SK-N-SH (cell line): ENCODE measurements around the gene MAP3K5. TPM values are rescaled to one million over a fixed set of nuclear protein-coding genes. Genes with fewer than 3 reads are reported as not detected.

ENCODE experiments used
- CTCF ChIA-PET: fragments of 300-600, 350-600 bp; formaldehyde crosslinking; extraction: SDS; loops from one replicate; lab custom pipeline; 2021; lab: Yijun Ruan, JAX
- POLR2A ChIA-PET: fragments of 350-600 bp; sonication (Branson Sonifier 250); formaldehyde crosslinking; extraction: SDS; loops from one replicate; lab custom pipeline; 2020; ENCODE audit warnings: antibody characterized with exemption, inconsistent platforms; lab: Yijun Ruan, JAX
- DNase-seq: peaks from one replicate; pipeline ENCODE4 v3.0.0; 2012
- H2AFZ ChIP-seq: fragments of 200-600 bp; sonication (generic); 2 replicates; pipeline ENCODE4 v1.8.1; 2016; ENCODE audit warnings: antibody characterized with exemption, mild to moderate bottlenecking, low read depth
- H3F3A ChIP-seq: fragments of 200-600 bp; sonication (generic); replicated peaks from 2 replicates; pipeline ENCODE3; 2016; ENCODE audit warnings: antibody characterized with exemption, mild to moderate bottlenecking; ENCODE audit not compliant: insufficient read depth
- H3K27ac ChIP-seq, 2 experiments: fragments of 200-500 bp in 1 of 2; fragments of 200-600 bp in 1 of 2; sonication (Bioruptor generic) in 1 of 2; sonication (generic), shearing (Covaris generic) in 1 of 2; 2 replicates each; pipeline versions ENCODE4 v1.5.1 to v1.6.1; 2014 to 2016; ENCODE audit warnings: low read depth in 2 of 2, inconsistent platforms in 1 of 2, low read length in 1 of 2, mild to moderate bottlenecking in 1 of 2, mixed read lengths in 1 of 2
- H3K27me3 ChIP-seq: fragments of 200-600 bp; sonication (generic), shearing (Covaris generic); 2 replicates; pipeline ENCODE4 v1.6.1; 2016; ENCODE audit warnings: mixed run types; ENCODE audit not compliant: insufficient read depth
- H3K36me3 ChIP-seq, 2 experiments: fragments of 200-500 bp in 1 of 2; fragments of 200-600 bp in 1 of 2; sonication (Bioruptor generic) in 1 of 2; sonication (generic) in 1 of 2; replicated peaks in 1 of 2; 2 replicates each; pipeline versions ENCODE3 to v1.5.1; 2014 to 2016; ENCODE audit warnings: low read length in 1 of 2, mild to moderate bottlenecking in 1 of 2; ENCODE audit not compliant: insufficient read depth in 2 of 2, control insufficient read depth in 1 of 2
- H3K4me1 ChIP-seq, 2 experiments: fragments of 200-500 bp in 1 of 2; fragments of 200-600 bp in 1 of 2; sonication (Bioruptor generic) in 1 of 2; sonication (generic), shearing (Covaris generic) in 1 of 2; 2 replicates each; pipeline versions ENCODE4 v1.5.1 to v1.6.1; 2014 to 2016; ENCODE audit warnings: low read depth in 1 of 2, low read length in 1 of 2, mixed run types in 1 of 2; ENCODE audit not compliant: insufficient read depth in 2 of 2, control insufficient read depth in 1 of 2
- H3K4me2 ChIP-seq: fragments of 200-600 bp; sonication (generic), shearing (Covaris generic); 2 replicates; pipeline ENCODE4 v1.6.1; 2017; ENCODE audit warnings: mixed run types
- H3K4me3 ChIP-seq, 2 experiments: fragments of 200-500 bp in 1 of 2; fragments of 200-600 bp in 1 of 2; sonication (Bioruptor generic) in 1 of 2; sonication (generic), shearing (Covaris generic) in 1 of 2; 2 replicates each; pipeline versions ENCODE4 v1.5.1 to v1.8.1; 2014 to 2016; ENCODE audit warnings: low read depth in 2 of 2, inconsistent platforms in 1 of 2, low read length in 1 of 2, mild to moderate bottlenecking in 1 of 2, mixed read lengths in 1 of 2, moderate library complexity in 1 of 2
- H3K79me2 ChIP-seq: fragments of 200-600 bp; sonication (generic); 2 replicates; pipeline ENCODE4 v1.8.1; 2017; ENCODE audit warnings: mild to moderate bottlenecking; ENCODE audit not compliant: insufficient read depth
- H3K9ac ChIP-seq: fragments of 200-600 bp; sonication (generic); 2 replicates; pipeline ENCODE4 v1.6.1; 2017; ENCODE audit warnings: mixed run types
- H3K9me2 ChIP-seq: fragments of 200-600 bp; sonication (generic); 2 replicates; pipeline ENCODE4 v1.6.1; 2017; ENCODE audit warnings: mixed run types
- H3K9me3 ChIP-seq: fragments of 200-600 bp; sonication (generic); 2 replicates; pipeline ENCODE4 v1.6.1; 2017; ENCODE audit warnings: mixed run types, mild to moderate bottlenecking, moderate library complexity
- H4K20me1 ChIP-seq: fragments of 200-600 bp; sonication (generic); 2 replicates; pipeline ENCODE4 v1.6.1; 2017; ENCODE audit warnings: mild to moderate bottlenecking, mixed run types; ENCODE audit not compliant: insufficient read depth
- CHD2 ChIP-seq: fragments of 150-350 bp; IDR thresholded peaks from 2 replicates; pipeline ENCODE4 v1.6.1; 2018; ENCODE audit warnings: low read length; ENCODE audit not compliant: partially characterized antibody
- CTCF ChIP-seq: fragments of 200-600 bp; sonication (generic); IDR thresholded peaks from 2 replicates; pipeline ENCODE4 v1.6.1; 2017; ENCODE audit warnings: antibody characterized with exemption, mild to moderate bottlenecking, moderate library complexity
- ELF1 ChIP-seq: IDR thresholded peaks from 2 replicates; pipeline ENCODE4 v1.4.0; 2012
- EP300 ChIP-seq, 2 experiments: IDR thresholded peaks; 2 replicates each; pipeline versions ENCODE4 v1.4.0 to v1.6.1; 2012; ENCODE audit warnings: borderline replicate concordance in 1 of 2, low read depth in 1 of 2, low read length in 1 of 2
- EZH2phosphoT487 ChIP-seq: fragments of 200-600 bp; sonication (generic); IDR thresholded peaks from 2 replicates; pipeline ENCODE4 v1.6.1; 2017; ENCODE audit warnings: low read depth, mixed run types, mild to moderate bottlenecking, antibody characterized with exemption, moderate library complexity, borderline replicate concordance
- GABPA ChIP-seq: IDR thresholded peaks from 2 replicates; pipeline ENCODE4 v1.4.0; 2012; ENCODE audit warnings: low read depth, mild to moderate bottlenecking
- GATA2 ChIP-seq: sonication (generic); formaldehyde crosslinking; IDR thresholded peaks from 2 replicates; pipeline ENCODE4 v1.5.0; 2020; ENCODE audit warnings: mild to moderate bottlenecking, missing genetic modification reagents
- JUND ChIP-seq: IDR thresholded peaks from 2 replicates; pipeline ENCODE4 v1.4.0; 2012
- MEF2A ChIP-seq: IDR thresholded peaks from 2 replicates; pipeline ENCODE4 v1.4.0; 2012; ENCODE audit warnings: low read depth, borderline replicate concordance
- NFIC ChIP-seq: IDR thresholded peaks from 2 replicates; pipeline ENCODE4 v1.4.0; 2012; ENCODE audit warnings: borderline replicate concordance
- POLR2AphosphoS5 ChIP-seq: IDR thresholded peaks from 2 replicates; pipeline ENCODE4 v1.6.1; 2012; ENCODE audit warnings: low read depth, low read length
- RAD21 ChIP-seq: IDR thresholded peaks from 2 replicates; pipeline ENCODE4 v1.6.1; 2012; ENCODE audit warnings: mild to moderate bottlenecking, low read length
- RFX5 ChIP-seq: IDR thresholded peaks from 2 replicates; pipeline ENCODE4 v1.6.1; 2012; ENCODE audit warnings: mild to moderate bottlenecking, improper control_type of control experiment, low read length
- SIN3A ChIP-seq: IDR thresholded peaks from 2 replicates; pipeline ENCODE4 v1.6.1; 2012; ENCODE audit warnings: low read depth, mild to moderate bottlenecking, low read length, moderate library complexity, borderline replicate concordance
- TEAD4 ChIP-seq: IDR thresholded peaks from 2 replicates; pipeline ENCODE4 v1.4.0; 2012; ENCODE audit warnings: mild to moderate bottlenecking, borderline replicate concordance; ENCODE audit not compliant: insufficient read depth
- USF2 ChIP-seq: fragments of 150-350 bp; IDR thresholded peaks from 2 replicates; pipeline ENCODE4 v1.6.1; 2017; ENCODE audit warnings: antibody characterized with exemption, low read length, low read depth, borderline replicate concordance
- YY1 ChIP-seq: IDR thresholded peaks from 2 replicates; pipeline ENCODE4 v1.4.0; 2012; ENCODE audit warnings: low read depth, mild to moderate bottlenecking
- WGBS: methylation state at CpG from one replicate; pipeline ENCODE4 v1.1.6; 2017; ENCODE audit warnings: low lambda C conversion rate; 5-methylcytosine and 5-hydroxymethylcytosine counted together
- polyA plus RNA-seq, 3 experiments: library from polyadenylated mRNA; depleted of rRNA; stranded (reverse); fragments of >200 nt; gene quantifications; 2 replicates each; pipeline ENCODE4 v1.2.3, GENCODE V29; 2012

MAP3K5 gene
- polyA plus RNA-seq, 1 of the 3 experiments (the other 2 are of a cell fraction): 1.4 TPM

- Histone ChIP-seq H3F3A (peaks cover 4% of the 10 kb centered on the region), H2AFZ (no peak overlapping the region), H3K79me2 (no peaks in the 10 kb centered on the region), H3K27ac (no peak overlapping the region), H3K9ac (no peak overlapping the region), H3K9me3 (no peaks in the 10 kb centered on the region), H3K27me3 (no peaks in the 10 kb centered on the region), H3K9me2 (no peaks in the 10 kb centered on the region), H3K4me2 (no peak overlapping the region), H4K20me1 (no peaks in the 10 kb centered on the region), H3K36me3 (no peaks in the 10 kb centered on the region), H3K4me1 (peaks cover 4 to 9% of the 10 kb centered on the region in 2 experiments; a peak in 2 of 4 replicates), H3K4me3 (no peak overlapping the region)
- no peak for DNase-seq
- ChIA-PET CTCF (interaction anchor here (0.5 to 2.5 kb wide), 2 partner anchors 91 to 153 kb away, joined by 3 to 16 read pairs; partner anchors contain the start of gene MAP3K5), POLR2A (no interaction called here)
- no peak for TF ChIP-seq NFIC
- no peak for TF ChIP-seq MEF2A
- no peak for TF ChIP-seq GABPA
- no peak for TF ChIP-seq CHD2
- TF ChIP-seq USF2: no peak
- TF ChIP-seq POLR2AphosphoS5: no peak
- TF ChIP-seq JUND: no peak
- no peak for TF ChIP-seq EZH2phosphoT487
- TF ChIP-seq ELF1: no peak
- no peak for TF ChIP-seq SIN3A
- no peak for TF ChIP-seq EP300 (IDR thresholded peaks at IDR 0.05; ENCODE audit: borderline replicate concordance in 1 of 2, low read depth in 1 of 2, low read length in 1 of 2)
- TF ChIP-seq CTCF: no peak
- TF ChIP-seq RAD21: no peak
- TF ChIP-seq TEAD4: no peak
- TF ChIP-seq RFX5: no peak
- no peak for TF ChIP-seq GATA2 (CRISPR knock-in tag)
- TF ChIP-seq YY1: no peak
- WGBS: 88% methylated on average over 5 of the region's 5 CpGs
Observed at GRCh38 chr6:136640132-136640915, 152.0 kb downstream of the MAP3K5 start.
